ENCODE data around the gene SBNO2. TPM values are rescaled to one million over a fixed set of nuclear protein-coding genes. Genes with fewer than 3 reads are reported as not detected.

SBNO2 gene
- polyA plus RNA-seq, 1 of the 3 experiments (the other 2 are of a cell fraction), result 18.3 TPM

- Histone ChIP-seq H3K9ac (no peak overlapping the region), H3K36me3 (replicated peaks in 1 of 2; ENCODE audit: control insufficient read depth in 1 of 2, insufficient read depth in 2 of 2, low read length in 1 of 2) (peaks cover 0 to 15% of the 10 kb centered on the region in 2 experiments), H3K4me3 (ENCODE audit: low read depth in 2 of 2, low read length in 1 of 2) (no peak overlapping the region), H3K27me3 (ENCODE audit: insufficient read depth) (no peaks in the 10 kb centered on the region), H2AFZ (ENCODE audit: low read depth) (no peak overlapping the region), H3F3A (replicated peaks; ENCODE audit: insufficient read depth) (peaks cover 13% of the 10 kb centered on the region), H3K9me2 (no peaks in the 10 kb centered on the region), H3K4me1 (ENCODE audit: control insufficient read depth in 1 of 2, insufficient read depth in 2 of 2, low read depth in 1 of 2, low read length in 1 of 2) (peaks cover 0 to 12% of the 10 kb centered on the region in 2 experiments; a peak in 2 of 4 replicates), H3K79me2 (ENCODE audit: insufficient read depth) (no peaks in the 10 kb centered on the region), H4K20me1 (ENCODE audit: insufficient read depth) (no peaks in the 10 kb centered on the region), H3K27ac (ENCODE audit: low read depth in 2 of 2, low read length in 1 of 2) (no peak overlapping the region), H3K4me2 (no peak overlapping the region), H3K9me3 (no peaks in the 10 kb centered on the region)
- ChIA-PET POLR2A (interaction anchor here (0.5 to 1.9 kb wide), 2 partner anchors 11 to 246 kb away, joined by 3 to 5 read pairs; no protein-coding TSS in a partner anchor), CTCF (interaction anchor here (1.3 to 2.0 kb wide), 5 partner anchors 16 to 158 kb away, joined by 5 read pairs; no protein-coding TSS in a partner anchor)
- TF ChIP-seq POLR2AphosphoS5 (IDR thresholded peaks at IDR 0.05; ENCODE audit: low read depth, low read length) (peak; percentile 12), RFX5 (IDR thresholded peaks at IDR 0.05; ENCODE audit: low read length) (no peak), RCOR1 (IDR thresholded peaks at IDR 0.05; ENCODE audit: low read length) (no peak), PBX3 (IDR thresholded peaks at IDR 0.05) (no peak), YY1 (IDR thresholded peaks at IDR 0.05; ENCODE audit: low read depth) (no peak)
- WGBS (ENCODE audit: low lambda C conversion rate), result 67% methylated on average over 17 of the region's 38 CpGs
- no peak for DNase-seq
Measured at GRCh38 chr19:1085676-1086442, 88.2 kb downstream of the SBNO2 start.

DNA sequence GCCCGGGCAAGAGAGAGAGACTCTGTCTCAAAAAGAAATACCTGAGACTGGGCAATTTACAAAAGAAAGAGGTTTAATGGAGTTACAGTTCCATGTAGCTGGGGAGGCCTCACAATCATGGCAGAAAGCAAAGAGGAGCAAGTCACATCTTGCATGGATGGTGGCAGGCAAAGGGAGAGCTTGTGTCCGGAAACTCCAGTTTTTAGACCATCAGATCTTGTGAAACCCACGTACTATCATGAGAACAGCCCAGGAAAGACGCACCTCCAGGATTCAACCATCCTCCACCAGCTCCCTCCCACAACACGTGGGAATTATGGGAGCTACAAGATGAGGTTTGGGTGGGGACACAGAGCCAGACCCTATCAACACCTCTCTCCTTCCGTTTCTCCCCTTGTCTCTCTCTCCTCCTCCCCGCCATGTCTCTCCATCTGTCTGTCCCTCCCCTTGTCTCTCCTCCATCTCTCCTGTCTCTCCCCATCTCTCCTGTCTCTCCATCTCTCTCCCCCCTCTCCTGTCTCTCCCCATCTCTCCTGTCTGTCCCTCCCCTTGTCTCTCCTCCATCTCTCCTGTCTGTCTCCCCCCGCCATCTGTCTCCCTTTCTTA lies 88.9 kb downstream of the SBNO2 start:
- Histone ChIP-seq H3K27ac (ENCODE audit: low read depth in 2 of 2, low read length in 1 of 2) (no peak overlapping the region), H3K36me3 (replicated peaks in 1 of 2; ENCODE audit: control insufficient read depth in 1 of 2, insufficient read depth in 2 of 2, low read length in 1 of 2) (peaks cover 0 to 13% of the 10 kb centered on the region in 2 experiments), H3K9me3 (no peaks in the 10 kb centered on the region), H3K9me2 (no peaks in the 10 kb centered on the region), H3K4me1 (ENCODE audit: control insufficient read depth in 1 of 2, insufficient read depth in 2 of 2, low read depth in 1 of 2, low read length in 1 of 2) (peaks cover 0 to 14% of the 10 kb centered on the region in 2 experiments; a peak in 2 of 4 replicates), H2AFZ (ENCODE audit: low read depth) (no peak overlapping the region), H3K9ac (no peak overlapping the region), H3K4me2 (no peak overlapping the region), H4K20me1 (ENCODE audit: insufficient read depth) (no peaks in the 10 kb centered on the region), H3K27me3 (ENCODE audit: insufficient read depth) (no peaks in the 10 kb centered on the region), H3K4me3 (ENCODE audit: low read depth in 2 of 2, low read length in 1 of 2) (no peak overlapping the region), H3F3A (replicated peaks; ENCODE audit: insufficient read depth) (peaks cover 13% of the 10 kb centered on the region), H3K79me2 (ENCODE audit: insufficient read depth) (no peaks in the 10 kb centered on the region)
- CTCF ChIA-PET, result interaction anchor here (1.3 to 2.0 kb wide), 4 partner anchors 16 to 159 kb away, joined by 5 read pairs; no protein-coding TSS in a partner anchor
- no peak for DNase-seq
- POLR2A ChIA-PET, result interaction anchor here (0.5 to 1.9 kb wide), 2 partner anchors 10 to 246 kb away, joined by 3 to 5 read pairs; no protein-coding TSS in a partner anchor
- 74% methylated on average over 8 of the region's 8 CpGs for WGBS (ENCODE audit: low lambda C conversion rate)
- no peak for TF ChIP-seq FOXM1 (IDR thresholded peaks at IDR 0.05; ENCODE audit: low read depth)
- TF ChIP-seq CHD2 (IDR thresholded peaks at IDR 0.05; ENCODE audit: low read length, partially characterized antibody), result no peak
- no peak for TF ChIP-seq NFIC (IDR thresholded peaks at IDR 0.05; ENCODE audit: borderline replicate concordance)
- TF ChIP-seq, protein P1, sequence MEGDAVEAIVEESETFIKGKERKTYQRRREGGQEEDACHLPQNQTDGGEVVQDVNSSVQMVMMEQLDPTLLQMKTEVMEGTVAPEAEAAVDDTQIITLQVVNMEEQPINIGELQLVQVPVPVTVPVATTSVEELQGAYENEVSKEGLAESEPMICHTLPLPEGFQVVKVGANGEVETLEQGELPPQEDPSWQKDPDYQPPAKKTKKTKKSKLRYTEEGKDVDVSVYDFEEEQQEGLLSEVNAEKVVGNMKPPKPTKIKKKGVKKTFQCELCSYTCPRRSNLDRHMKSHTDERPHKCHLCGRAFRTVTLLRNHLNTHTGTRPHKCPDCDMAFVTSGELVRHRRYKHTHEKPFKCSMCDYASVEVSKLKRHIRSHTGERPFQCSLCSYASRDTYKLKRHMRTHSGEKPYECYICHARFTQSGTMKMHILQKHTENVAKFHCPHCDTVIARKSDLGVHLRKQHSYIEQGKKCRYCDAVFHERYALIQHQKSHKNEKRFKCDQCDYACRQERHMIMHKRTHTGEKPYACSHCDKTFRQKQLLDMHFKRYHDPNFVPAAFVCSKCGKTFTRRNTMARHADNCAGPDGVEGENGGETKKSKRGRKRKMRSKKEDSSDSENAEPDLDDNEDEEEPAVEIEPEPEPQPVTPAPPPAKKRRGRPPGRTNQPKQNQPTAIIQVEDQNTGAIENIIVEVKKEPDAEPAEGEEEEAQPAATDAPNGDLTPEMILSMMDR (IDR thresholded peaks at IDR 0.05), result no peak
- TF ChIP-seq MXI1 (IDR thresholded peaks at IDR 0.05; ENCODE audit: low read depth, low read length), result no peak
- TF ChIP-seq SMC3 (IDR thresholded peaks at IDR 0.05; ENCODE audit: low read depth, low read length), result no peak
- no peak for TF ChIP-seq MEF2A (IDR thresholded peaks at IDR 0.05; ENCODE audit: borderline replicate concordance, low read depth)
- no peak for TF ChIP-seq SIN3A (IDR thresholded peaks at IDR 0.05; ENCODE audit: borderline replicate concordance, low read depth, low read length)
- TF ChIP-seq TEAD4 (IDR thresholded peaks at IDR 0.05; ENCODE audit: borderline replicate concordance, insufficient read depth), result no peak
- no peak; the same call in 1 of the 2 replicates for TF ChIP-seq POLR2AphosphoS5 (IDR thresholded peaks at IDR 0.05; ENCODE audit: low read depth, low read length)
- no peak for TF ChIP-seq RXRA (IDR thresholded peaks at IDR 0.05; ENCODE audit: borderline replicate concordance, low read depth)
- TF ChIP-seq REST (IDR thresholded peaks at IDR 0.05; ENCODE audit: low read depth, low read length), result no peak
- TF ChIP-seq USF1 (IDR thresholded peaks at IDR 0.05; ENCODE audit: borderline replicate concordance, low read depth), result no peak
- no peak for TF ChIP-seq RCOR1 (IDR thresholded peaks at IDR 0.05; ENCODE audit: low read length)
- no peak for TF ChIP-seq JUND (IDR thresholded peaks at IDR 0.05)

Measured in SK-N-SH (cell line).